AG10803 (cell line): ENCODE measurements around the gene SPINT2.

ENCODE experiments used
- DNase-seq: peaks from one replicate; pipeline ENCODE4 v3.0.0; 2010; ENCODE audit warnings: low read depth
- H3K4me3 ChIP-seq: 2 replicates; pipeline ENCODE4 v1.5.1; 2011; ENCODE audit warnings: mild to moderate bottlenecking, low read length, control low read depth
- TF ChIP-seq, protein P1 (sequence below): conservative IDR thresholded peaks from 2 replicates; pipeline ENCODE4 v1.5.1; 2011; ENCODE audit warnings: mild to moderate bottlenecking, low read length, control low read depth, inconsistent platforms

Gene SPINT2

GRCh38 chr19:38245826-38246498 lies 18.4 kb upstream of the SPINT2 start:
- TF ChIP-seq, protein P1, sequence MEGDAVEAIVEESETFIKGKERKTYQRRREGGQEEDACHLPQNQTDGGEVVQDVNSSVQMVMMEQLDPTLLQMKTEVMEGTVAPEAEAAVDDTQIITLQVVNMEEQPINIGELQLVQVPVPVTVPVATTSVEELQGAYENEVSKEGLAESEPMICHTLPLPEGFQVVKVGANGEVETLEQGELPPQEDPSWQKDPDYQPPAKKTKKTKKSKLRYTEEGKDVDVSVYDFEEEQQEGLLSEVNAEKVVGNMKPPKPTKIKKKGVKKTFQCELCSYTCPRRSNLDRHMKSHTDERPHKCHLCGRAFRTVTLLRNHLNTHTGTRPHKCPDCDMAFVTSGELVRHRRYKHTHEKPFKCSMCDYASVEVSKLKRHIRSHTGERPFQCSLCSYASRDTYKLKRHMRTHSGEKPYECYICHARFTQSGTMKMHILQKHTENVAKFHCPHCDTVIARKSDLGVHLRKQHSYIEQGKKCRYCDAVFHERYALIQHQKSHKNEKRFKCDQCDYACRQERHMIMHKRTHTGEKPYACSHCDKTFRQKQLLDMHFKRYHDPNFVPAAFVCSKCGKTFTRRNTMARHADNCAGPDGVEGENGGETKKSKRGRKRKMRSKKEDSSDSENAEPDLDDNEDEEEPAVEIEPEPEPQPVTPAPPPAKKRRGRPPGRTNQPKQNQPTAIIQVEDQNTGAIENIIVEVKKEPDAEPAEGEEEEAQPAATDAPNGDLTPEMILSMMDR: no peak
- H3K4me3 ChIP-seq: no peak overlapping the region
- peak; percentile 76 for DNase-seq

DNA sequence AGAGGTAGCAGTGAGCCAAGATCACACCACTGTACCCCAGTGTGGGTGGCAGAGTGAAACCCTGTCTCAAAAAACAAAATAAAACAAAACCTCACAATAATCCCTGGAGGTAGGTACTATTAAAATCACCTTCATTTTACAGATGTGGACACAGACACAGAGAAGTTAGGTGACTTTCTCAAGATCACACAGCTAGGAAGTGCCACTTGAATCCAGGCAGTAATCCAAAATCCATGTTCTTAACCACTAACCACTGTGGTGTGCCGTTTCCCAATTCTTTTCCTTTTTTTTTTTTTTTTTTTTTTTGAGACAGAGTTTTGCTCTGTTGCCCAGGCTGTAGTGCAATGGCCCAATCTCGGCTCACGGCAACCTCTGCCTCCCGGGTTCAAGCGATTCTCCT lies 17.2 kb upstream of the SPINT2 start:
- TF ChIP-seq, protein P1: no peak
- H3K4me3 ChIP-seq: no peak overlapping the region
- DNase-seq: peak; percentile 76

DNA sequence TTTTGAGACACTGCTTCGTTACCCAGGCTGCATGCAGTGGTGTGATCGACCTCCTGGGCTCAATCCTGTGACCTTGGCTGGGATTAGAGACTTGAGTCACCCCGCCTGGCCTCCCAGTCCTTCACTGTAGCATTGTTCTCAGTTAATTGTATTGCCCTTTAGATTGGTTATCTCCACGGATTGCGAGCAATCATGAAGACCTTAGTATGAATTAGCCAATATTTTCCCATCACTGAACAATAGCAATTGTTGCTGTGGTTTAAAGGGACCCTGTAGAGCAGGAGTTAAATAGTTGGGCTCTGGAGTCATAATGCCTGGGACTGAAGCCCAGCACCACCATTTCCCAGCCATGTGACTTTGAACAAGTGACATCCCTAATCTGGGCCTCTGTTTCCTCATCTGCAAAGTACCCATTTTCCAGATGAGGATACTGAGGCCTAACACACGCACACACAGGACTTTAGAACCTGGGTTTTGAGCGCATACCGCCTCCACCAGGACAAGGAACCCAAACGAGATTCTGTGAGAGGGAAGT lies 16.6 kb upstream of the SPINT2 start:
- DNase-seq: peak; percentile 53
- TF ChIP-seq, protein P1: no peak
- no peak overlapping the region for H3K4me3 ChIP-seq

DNA sequence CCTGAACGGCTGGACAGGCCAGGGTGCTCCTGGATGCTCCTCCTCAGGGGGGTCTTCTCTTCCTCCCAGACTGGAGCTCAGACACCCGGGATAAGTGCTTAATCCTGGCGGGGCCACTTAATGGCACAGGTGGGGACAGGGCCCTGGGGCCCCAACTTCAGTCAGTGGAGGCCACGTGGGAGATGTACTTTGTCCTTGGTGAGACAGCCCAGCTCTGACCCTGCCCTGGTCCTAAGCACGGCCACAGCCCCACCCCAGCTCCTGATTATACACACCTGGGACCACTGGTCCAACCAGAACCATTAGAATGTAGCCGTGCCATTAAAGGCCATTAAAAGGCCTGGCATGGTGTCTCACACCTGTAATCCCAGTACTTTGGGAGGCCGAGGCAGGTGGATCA lies 16.0 kb upstream of the SPINT2 start:
- TF ChIP-seq, protein P1: no peak
- no peak for DNase-seq

DNA sequence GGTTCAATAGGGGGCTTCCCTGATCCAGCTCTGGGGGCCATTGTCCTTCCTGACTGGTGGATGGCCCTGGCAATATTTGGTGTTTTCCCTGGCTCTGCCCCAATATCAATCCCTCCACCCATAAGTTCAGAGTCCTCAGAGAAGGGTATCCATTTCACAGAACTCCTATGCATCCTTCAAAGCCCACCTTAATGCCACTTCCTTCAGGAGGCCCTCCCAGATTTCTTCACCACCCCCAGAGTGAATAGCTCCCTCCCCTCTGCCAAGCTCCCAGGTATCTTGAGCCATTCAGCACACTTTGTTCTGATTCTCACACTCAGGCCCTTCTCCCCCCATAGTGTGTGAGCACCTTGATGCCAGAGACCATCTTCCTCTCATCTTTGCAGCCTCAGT lies 13.9 kb upstream of the SPINT2 start:
- TF ChIP-seq, protein P1: no peak
- no peak for DNase-seq
- no peak overlapping the region for H3K4me3 ChIP-seq

More for the DNA sequence above, 16.0 kb upstream of the SPINT2 start:
- no peak overlapping the region for H3K4me3 ChIP-seq

- DNase-seq: no peak
- H3K4me3 ChIP-seq: no peak overlapping the region
- TF ChIP-seq, protein P1: no peak
These were observed 13.4 kb upstream of the SPINT2 start for GRCh38 chr19:38250821-38251563.
